MM.1S (cell line): ENCODE measurements around the gene PIH1D1.

Source experiments
- DNase-seq: peaks from one replicate; pipeline ENCODE4 v3.0.0-alpha.2; 2015
- H2AFZ ChIP-seq: fragments of 300-600 bp; sonication (generic); 2 replicates; pipeline ENCODE4 v1.6.0; 2016; ENCODE audit warnings: antibody characterized with exemption, low read length
- H3F3A ChIP-seq: fragments of 300-600 bp; sonication (generic); 2 replicates; pipeline ENCODE4 v1.6.1; 2016; ENCODE audit warnings: mild to moderate bottlenecking, antibody characterized with exemption, low read length, moderate library complexity, mixed read lengths; ENCODE audit not compliant: insufficient read depth
- H3K27ac ChIP-seq: fragments of 300-600 bp; sonication (generic); 2 replicates; pipeline ENCODE4 v1.5.1; 2016; ENCODE audit warnings: mild to moderate bottlenecking, low read length
- H3K27me3 ChIP-seq: fragments of 300-600 bp; sonication (generic); replicated peaks from 2 replicates; pipeline ENCODE4 v1.6.0; 2016; ENCODE audit warnings: low read length; ENCODE audit not compliant: insufficient read depth
- H3K36me3 ChIP-seq: fragments of 300-600 bp; sonication (generic); replicated peaks from 2 replicates; pipeline ENCODE4 v1.6.1; 2016; ENCODE audit warnings: mild to moderate bottlenecking, low read length, mixed read lengths; ENCODE audit not compliant: insufficient read depth
- H3K4me1 ChIP-seq: fragments of 300-600 bp; sonication (generic); 2 replicates; pipeline ENCODE4 v1.6.1; 2016; ENCODE audit warnings: low read length, mixed read lengths
- H3K4me2 ChIP-seq: fragments of 300-600 bp; sonication (generic); 2 replicates; pipeline ENCODE4 v1.6.0; 2016; ENCODE audit warnings: low read depth, low read length
- H3K4me3 ChIP-seq: fragments of 300-600 bp; sonication (generic); 2 replicates; pipeline ENCODE4 v1.5.1; 2016; ENCODE audit warnings: low read length, mixed read lengths
- H3K79me2 ChIP-seq: fragments of 300-600 bp; sonication (generic); 2 replicates; pipeline ENCODE4 v1.6.1; 2016; ENCODE audit warnings: mixed run types, low read length, mixed read lengths
- H3K9ac ChIP-seq: fragments of 300-600 bp; sonication (generic); 2 replicates; pipeline ENCODE4 v1.6.1; 2016; ENCODE audit warnings: low read length, mixed read lengths
- H3K9me2 ChIP-seq: fragments of 300-600 bp; sonication (generic); replicated peaks from 2 replicates; pipeline ENCODE4 v1.6.1; 2016; ENCODE audit warnings: mild to moderate bottlenecking, low read length, mixed read lengths; ENCODE audit not compliant: insufficient read depth
- H3K9me3 ChIP-seq: fragments of 300-600 bp; sonication (generic); replicated peaks from 2 replicates; pipeline ENCODE4 v1.6.1; 2016; ENCODE audit warnings: mild to moderate bottlenecking, low read length, mixed read lengths; ENCODE audit not compliant: insufficient read depth
- H4K20me1 ChIP-seq: fragments of 300-600 bp; sonication (generic); 2 replicates; pipeline ENCODE4 v1.6.1; 2016; ENCODE audit warnings: mild to moderate bottlenecking, low read length, moderate library complexity, mixed read lengths; ENCODE audit not compliant: insufficient read depth
- CTCF ChIP-seq: fragments of 300-600 bp; sonication (generic); IDR thresholded peaks from 2 replicates; pipeline ENCODE4 v1.5.1; 2016; ENCODE audit warnings: antibody characterized with exemption, low read length, mixed read lengths
- EZH2 ChIP-seq: fragments of 300-600 bp; sonication (generic); optimal IDR thresholded peaks from 2 replicates; pipeline ENCODE3; 2017; ENCODE audit warnings: low read depth, mild to moderate bottlenecking, antibody characterized with exemption, low read length, mixed read lengths
- EZH2phosphoT487 ChIP-seq: fragments of 300-600 bp; sonication (generic); IDR thresholded peaks from 2 replicates; pipeline ENCODE4 v1.6.1; 2018; ENCODE audit warnings: antibody characterized with exemption, low read length

The PIH1D1 gene

DNA sequence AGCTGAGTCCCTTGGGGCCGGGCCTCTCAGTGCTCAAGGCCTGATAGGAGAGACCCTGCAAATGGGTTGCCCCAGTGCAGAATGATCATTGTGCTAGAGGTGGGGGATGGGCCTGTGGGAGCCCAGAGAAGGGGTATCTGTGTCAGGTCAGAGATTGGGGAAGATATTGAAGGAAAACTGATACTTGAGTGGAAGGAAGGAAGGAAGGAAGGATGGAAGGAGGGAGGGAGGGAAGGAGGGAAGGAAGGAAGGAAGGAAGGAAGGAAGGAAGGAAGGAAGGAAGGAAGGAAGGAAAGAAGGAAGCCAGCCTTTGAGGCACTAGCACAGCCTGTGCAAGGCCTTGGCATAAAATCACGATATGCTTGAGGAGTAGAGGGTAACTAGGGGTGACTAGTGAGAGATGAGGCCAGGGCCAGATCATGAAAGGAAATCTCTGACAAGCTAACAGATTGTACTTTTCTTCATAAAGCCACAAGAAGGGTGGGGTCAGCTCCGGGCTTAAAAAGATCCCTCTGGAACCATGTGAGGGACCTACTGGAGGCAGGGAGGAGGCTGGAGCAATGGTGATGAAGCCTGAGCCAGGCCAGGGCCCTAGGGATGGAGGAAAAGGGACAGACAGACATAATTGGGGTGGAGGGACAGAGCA, 39.8 kb downstream of the PIH1D1 start:
- no peak overlapping the region for H2AFZ ChIP-seq
- H3K79me2 ChIP-seq = no peaks in the 10 kb centered on the region
- H3K9me2 ChIP-seq = no peaks in the 10 kb centered on the region
- no peaks in the 10 kb centered on the region for H3F3A ChIP-seq
- no peak overlapping the region for H3K4me2 ChIP-seq
- H3K36me3 ChIP-seq = no peaks in the 10 kb centered on the region
- no peak for TF ChIP-seq EZH2phosphoT487
- TF ChIP-seq EZH2 = no peak
- no peak for TF ChIP-seq CTCF
- H3K9me3 ChIP-seq = no peaks in the 10 kb centered on the region
- H4K20me1 ChIP-seq = no peaks in the 10 kb centered on the region
- H3K9ac ChIP-seq = no peak overlapping the region
- H3K27ac ChIP-seq = no peak overlapping the region
- no peak for DNase-seq
- no peak overlapping the region for H3K4me3 ChIP-seq
- peaks cover 8% of the 10 kb centered on the region for H3K4me1 ChIP-seq
- peaks cover 44% of the 10 kb centered on the region for H3K27me3 ChIP-seq

DNA sequence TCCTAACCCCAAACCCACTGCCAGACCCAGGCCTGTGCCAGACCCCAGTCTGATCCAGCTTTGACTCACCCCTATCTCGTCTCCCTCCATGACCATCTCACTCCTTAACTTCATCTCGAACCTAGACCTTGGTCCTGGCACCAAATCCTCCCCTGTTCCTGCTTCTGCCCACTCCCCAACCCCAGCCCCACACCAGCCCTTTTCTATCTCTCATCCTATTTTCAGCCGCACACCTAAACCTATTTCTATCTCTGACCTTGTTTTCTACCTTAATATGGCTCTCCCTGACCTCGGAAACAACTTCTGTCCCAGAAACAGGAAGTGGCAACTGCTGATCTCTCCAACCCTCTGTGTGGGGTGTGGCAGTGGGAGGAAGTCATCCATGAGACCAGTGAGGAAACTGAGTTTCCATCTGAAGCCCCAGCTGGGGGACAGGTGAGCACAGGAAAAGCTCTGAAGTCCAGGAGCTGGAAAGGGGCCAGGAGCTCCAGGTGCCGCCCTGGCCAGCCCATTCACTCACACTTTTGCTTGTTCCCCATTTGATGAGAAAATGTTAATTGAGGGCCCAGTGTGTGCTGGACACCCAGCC, 42.1 kb downstream of the PIH1D1 start:
- DNase-seq = no peak
- H3K9me3 ChIP-seq = no peaks in the 10 kb centered on the region
- TF ChIP-seq EZH2phosphoT487 = no peak
- TF ChIP-seq EZH2 = no peak
- TF ChIP-seq CTCF = no peak
- H3K9ac ChIP-seq = no peak overlapping the region
- peak overlapping the region; percentile 59 for H2AFZ ChIP-seq
- no peaks in the 10 kb centered on the region for H3K9me2 ChIP-seq
- peak overlapping the region; percentile 35; the same call in 1 of the 2 replicates for H3K4me2 ChIP-seq
- H3F3A ChIP-seq = no peaks in the 10 kb centered on the region
- H3K4me3 ChIP-seq = no peak overlapping the region
- no peaks in the 10 kb centered on the region for H3K79me2 ChIP-seq
- no peaks in the 10 kb centered on the region for H4K20me1 ChIP-seq
- peaks cover 8% of the 10 kb centered on the region for H3K4me1 ChIP-seq
- H3K36me3 ChIP-seq = no peaks in the 10 kb centered on the region
- peaks cover 24% of the 10 kb centered on the region for H3K27me3 ChIP-seq
- H3K27ac ChIP-seq = no peak overlapping the region

GRCh38 chr19:49408816-49409440, 42.7 kb downstream of the PIH1D1 start:
- Histone ChIP-seq H3K27me3 (peaks cover 23% of the 10 kb centered on the region), H3K9ac (no peak overlapping the region), H3K9me3 (no peaks in the 10 kb centered on the region), H3K79me2 (no peaks in the 10 kb centered on the region), H2AFZ (peak overlapping the region; percentile 59), H3K4me2 (peak overlapping the region; percentile 35; the same call in 1 of the 2 replicates), H3K4me3 (no peak overlapping the region), H3F3A (no peaks in the 10 kb centered on the region), H3K36me3 (no peaks in the 10 kb centered on the region), H3K27ac (no peak overlapping the region), H3K9me2 (no peaks in the 10 kb centered on the region), H3K4me1 (peaks cover 8% of the 10 kb centered on the region), H4K20me1 (no peaks in the 10 kb centered on the region)
- no peak for DNase-seq
- TF ChIP-seq EZH2 = no peak
- no peak for TF ChIP-seq EZH2phosphoT487
- no peak for TF ChIP-seq CTCF
